Pancreas (tissue), 10 donors: ENCODE measurements around the gene SNRPB2. TPM values are rescaled to one million over a fixed set of nuclear protein-coding genes. Genes with fewer than 3 reads are reported as not detected.

Experiments used
- ATAC-seq, 4 donors: fragments of 200-7000 bp; cut with Tn5 transposase; one replicate each; pipeline versions ENCODE4 v1.8.0 to v1.9.1; 2020; ENCODE audit warnings: mild to moderate bottlenecking in 4 of 4, moderate library complexity in 4 of 4
- DNase-seq, 6 donors: peaks; one replicate each; pipeline ENCODE4 v3.0.0-alpha.2; 2020
- FAIRE-seq: peaks from 2 replicates; lab custom pipeline; 2012; peaks lifted over from hg19 to GRCh38; lab: Jason Lieb, UNC
- H3K27ac ChIP-seq, 4 donors: fragments of 200-600 bp; sonication (generic); 1 replicate in 3 of 4; 2 replicates in 1 of 4; pipeline versions ENCODE4 v1.5.0 to v1.8.0; 2020
- H3K27me3 ChIP-seq, 4 donors: fragments of 200-600 bp; one replicate each; pipeline ENCODE4 v1.8.0; 2021
- H3K36me3 ChIP-seq, 3 donors: fragments of 200-600 bp; sonication (generic) in 1 of 3; one replicate each; pipeline versions ENCODE4 v1.5.0 to v1.8.0; 2020 to 2021
- H3K4me1 ChIP-seq, 3 donors: fragments of 200-600 bp; one replicate each; pipeline ENCODE4 v1.8.0; 2021
- H3K4me3 ChIP-seq, 4 donors: fragments of 200-600 bp; sonication (generic) in 2 of 4; one replicate each; pipeline versions ENCODE4 v1.5.0 to v1.8.0; 2020 to 2021
- H3K9me3 ChIP-seq, 4 donors: fragments of 200-600 bp; one replicate each; pipeline ENCODE4 v1.8.0; 2021
- CTCF ChIP-seq, 4 donors: fragments of 200-600 bp; sonication (generic) in 3 of 4; IDR thresholded peaks; one replicate each; pipeline versions ENCODE4 v1.5.0 to v1.8.0; 2021; ENCODE audit warnings: antibody characterized with exemption in 4 of 4
- WGBS, 2 donors: extraction: QIAGEN DNeasy Blood & Tissue Kit; methylation state at CpG; one replicate each; pipeline ENCODE4 v1.1.7; 2013; 5-methylcytosine and 5-hydroxymethylcytosine counted together
- intact Hi-C, 3 donors: fragments of 100-400 bp; cut with DNase I; formaldehyde crosslinking; loops; one replicate each; pipeline versions ENCODE4 v1.11.1 to v1.14.2; 2022
- polyA plus RNA-seq, 2 donors: library from polyadenylated mRNA; stranded (reverse); fragments of 200-250 nt; gene quantifications; one replicate each; pipeline ENCODE4 v1.2.3, GENCODE V29; 2013
- total RNA-seq, 6 donors: library from RNA; stranded (reverse); fragmentation: NEBNext Ultra II Directional in 4 of 6; extraction: Animal tissue kit (Norgen Biotek cat#: 25700) in 4 of 6; gene quantifications; one replicate each; pipeline versions ENCODE4 v1.2.1 to v1.2.4, GENCODE V29; 2021 to 2023
- donor health status: healthy with polysubstance abuse.
- donor health status: DM: no; HTN: no; CAD: no; lungs with moderate emphysema.
- donor health status: DM: no; HTN: no; CAD: no.
- donor health status: control.
- donor health status: control.
- donor health status: Bipolar disorder and iron deficiency.
- donor health status: DM: yes; HTN: yes; CAD: no.
- donor health status: DM: no; HTN: no; CAD: no.
- donor health status: DM: no; HTN: no; CAD: no.
- donor health status: DM: yes; HTN: yes; CAD: no.

The SNRPB2 gene
- total and polyA plus RNA-seq, 8 donors = 8.2 to 26.9 (median 14.8) TPM

DNA sequence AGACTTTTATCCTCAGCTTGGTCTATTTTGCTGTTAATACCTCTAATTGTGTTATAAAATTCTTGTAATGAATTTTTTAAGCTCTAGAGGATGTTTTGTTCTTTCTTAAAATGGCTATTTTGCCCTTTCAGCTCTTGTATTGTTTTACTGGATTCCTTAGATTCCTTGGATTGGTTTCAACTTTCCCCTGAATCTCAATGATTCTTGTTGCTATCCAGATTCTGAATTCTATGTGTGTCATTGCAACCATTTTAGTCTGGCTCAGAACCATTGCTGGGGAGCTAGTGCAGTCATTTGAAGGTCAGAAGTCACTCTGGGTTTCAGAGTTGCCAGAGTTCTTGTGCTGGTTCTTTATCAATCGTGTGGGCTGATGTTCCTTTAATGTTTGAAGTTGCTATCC, 55.4 kb downstream of the SNRPB2 start:
- no peak for TF ChIP-seq CTCF (IDR thresholded peaks at IDR 0.05)
- intact Hi-C loops = no loop called here
- no peaks in the 10 kb centered on the region for H3K27me3 ChIP-seq
- WGBS, 2 donors = 43 to 67% methylated on average over 1 of the region's 1 CpG
- H3K4me1 ChIP-seq = no peaks in the 10 kb centered on the region
- ATAC-seq (no peak), FAIRE-seq (no peak), DNase-seq (no peak)
- H3K27ac ChIP-seq = no peak overlapping the region
- H3K9me3 ChIP-seq = no peaks in the 10 kb centered on the region
- no peaks in the 10 kb centered on the region for H3K36me3 ChIP-seq
- H3K4me3 ChIP-seq = no peak overlapping the region

Other genes starting within 250 kb of the SNRPB2 start
- gene KIF16B, start 156.6 kb upstream of the SNRPB2 start, total RNA-seq = 10 to 100 TPM in 1 of 6 donors, 1 to 10 TPM in 5; 6.8 to 12.2 (median 7.7) TPM
- gene KIF16B, start 156.6 kb upstream of the SNRPB2 start, polyA plus RNA-seq = 1 to 10 TPM; 4.4 to 5.2 TPM
- gene OTOR, start 18.3 kb downstream of the SNRPB2 start, total RNA-seq = not detected
- not detected for gene OTOR, start 18.3 kb downstream of the SNRPB2 start, polyA plus RNA-seq